Endothelial cell of umbilical vein (primary cell): ENCODE data around the gene COL16A1. TPM values are rescaled to one million over a fixed set of nuclear protein-coding genes. Genes with fewer than 3 reads are reported as not detected.

ENCODE experiments used
- BruUV-seq: library from RNA; stranded (reverse); fragments of 400-500 nt; replicated peaks from 2 replicates; lab custom pipeline; 2021; lab: Mats Ljungman, UMichigan
- CTCF ChIA-PET: fragments of 300-600, 350-600 bp; sonication (Branson Sonifier 250); formaldehyde crosslinking; loops from one replicate; lab custom pipeline; 2021; ENCODE audit warnings: antibody characterized with exemption, inconsistent platforms; lab: Charles Lee
- POLR2A ChIA-PET: fragments of 300-600, 350-600 bp; sonication (Branson Sonifier 250); formaldehyde crosslinking; loops from one replicate; lab custom pipeline; 2021; ENCODE audit warnings: antibody characterized with exemption, inconsistent platforms; lab: Charles Lee
- DNase-seq: peaks from one replicate; pipeline ENCODE4 v3.0.0-alpha.2; 2011; ENCODE audit warnings: low read depth, low spot score
- FAIRE-seq: peaks from 2 replicates; lab custom pipeline; 2011; peaks lifted over from hg19 to GRCh38; lab: Jason Lieb, UNC
- H2AFZ ChIP-seq: 2 replicates; pipeline ENCODE4 v1.6.0; 2012; ENCODE audit warnings: low read depth, low read length, control low read depth, inconsistent platforms
- H3K27ac ChIP-seq: 2 replicates; pipeline ENCODE4 v1.5.1; 2011; ENCODE audit warnings: low read depth, mild to moderate bottlenecking, control low read depth, low read length, moderate library complexity; ENCODE audit not compliant: insufficient read depth
- H3K27me3 ChIP-seq, 2 experiments: 2 replicates each; pipeline versions ENCODE4 v1.6.0 to v1.6.1; 2011; ENCODE audit warnings: low read length in 2 of 2, mixed read lengths in 1 of 2; ENCODE audit not compliant: control insufficient read depth in 2 of 2, insufficient read depth in 2 of 2
- H3K36me3 ChIP-seq, 2 experiments: 2 replicates in 1 of 2; 3 replicates in 1 of 2; pipeline ENCODE4 v1.5.1; 2011; ENCODE audit warnings: low read length in 2 of 2, mild to moderate bottlenecking in 1 of 2, moderate library complexity in 1 of 2; ENCODE audit not compliant: control insufficient read depth in 2 of 2, insufficient read depth in 2 of 2; ENCODE audit errors: extremely low read depth in 1 of 2
- H3K4me1 ChIP-seq: 3 replicates; pipeline ENCODE4 v1.5.1; 2011; ENCODE audit warnings: mild to moderate bottlenecking, low read length; ENCODE audit not compliant: control insufficient read depth, insufficient read depth; ENCODE audit errors: extremely low read depth
- H3K4me2 ChIP-seq: 2 replicates; pipeline ENCODE4 v1.6.1; 2011; ENCODE audit warnings: low read length, control low read depth, mixed read lengths; ENCODE audit not compliant: insufficient read depth
- H3K4me3 ChIP-seq, 3 experiments: fragments of 200-600 bp in 1 of 3; sonication (generic), shearing (Covaris generic) in 1 of 3; replicated peaks in 1 of 3; 2 replicates each; pipeline ENCODE4 v1.5.1; 2011 to 2016; ENCODE audit warnings: control low read depth in 3 of 3, low read length in 3 of 3, mild to moderate bottlenecking in 2 of 3, inconsistent platforms in 1 of 3, low read depth in 1 of 3, moderate library complexity in 1 of 3; ENCODE audit not compliant: insufficient read depth in 1 of 3
- H3K79me2 ChIP-seq: 2 replicates; pipeline ENCODE4 v1.6.0; 2012; ENCODE audit warnings: low read length, inconsistent platforms; ENCODE audit not compliant: control insufficient read depth, insufficient read depth
- H3K9ac ChIP-seq: replicated peaks from 2 replicates; pipeline ENCODE3; 2011; ENCODE audit warnings: low read length, control low read depth; ENCODE audit not compliant: insufficient read depth; ENCODE audit errors: extremely low read depth
- H3K9me1 ChIP-seq: replicated peaks from 3 replicates; pipeline ENCODE4 v1.6.0; 2011; ENCODE audit warnings: mild to moderate bottlenecking, low read length; ENCODE audit not compliant: control insufficient read depth, insufficient read depth; ENCODE audit errors: extremely low read depth
- H3K9me3 ChIP-seq: replicated peaks from 2 replicates; pipeline ENCODE4 v1.5.1; 2012; ENCODE audit warnings: low read length, inconsistent platforms; ENCODE audit not compliant: control insufficient read depth, insufficient read depth
- H4K20me1 ChIP-seq: replicated peaks from 2 replicates; pipeline ENCODE3; 2011; ENCODE audit warnings: mild to moderate bottlenecking, low read length; ENCODE audit not compliant: control insufficient read depth, insufficient read depth; ENCODE audit errors: extremely low read depth
- EZH2 ChIP-seq: IDR thresholded peaks from 2 replicates; pipeline ENCODE4 v1.6.1; 2012; ENCODE audit warnings: borderline replicate concordance, low read depth, mild to moderate bottlenecking, moderate library complexity, low read length, inconsistent platforms; ENCODE audit not compliant: severe bottlenecking
- FOS ChIP-seq: IDR thresholded peaks from 2 replicates; pipeline ENCODE4 v1.6.1; 2011; ENCODE audit warnings: mild to moderate bottlenecking, low read length, moderate library complexity, borderline replicate concordance; ENCODE audit not compliant: insufficient read depth
- GATA2 ChIP-seq: IDR thresholded peaks from 2 replicates; pipeline ENCODE4 v1.7.0; 2011; ENCODE audit warnings: low read depth, mild to moderate bottlenecking, moderate library complexity, mixed read lengths, low read length; ENCODE audit not compliant: insufficient read length, insufficient read depth
- JUN ChIP-seq: IDR thresholded peaks from 2 replicates; pipeline ENCODE4 v1.6.1; 2011; ENCODE audit warnings: borderline replicate concordance, low read depth; ENCODE audit not compliant: insufficient read length, insufficient read depth
- MYC ChIP-seq: IDR thresholded peaks from one replicate; pipeline ENCODE4 v1.6.1; 2011; ENCODE audit warnings: mild to moderate bottlenecking, low read depth, low read length
- POLR2A ChIP-seq: IDR thresholded peaks from 2 replicates; pipeline ENCODE4 v1.6.1; 2012; ENCODE audit warnings: low read depth, mild to moderate bottlenecking, control low read depth, low read length
- POLR2AphosphoS5 ChIP-seq: IDR thresholded peaks from 2 replicates; pipeline ENCODE4 v1.6.1; 2012; ENCODE audit warnings: low read depth, mild to moderate bottlenecking, control low read depth, low read length, moderate library complexity; ENCODE audit not compliant: insufficient read depth
- dilution Hi-C: fragments of 300-500 bp; cut with MboI; formaldehyde crosslinking; loops from one replicate; pipeline ENCODE4 v1.15.0; 2019; ENCODE audit warnings: low sequenced_read_pairs; ENCODE audit not compliant: extremely low pct_ligation_motif_present
- intact Hi-C: fragments of 100-400 bp; cut with micrococcal nuclease; formaldehyde crosslinking; loops from one replicate; pipeline ENCODE4 v1.10.0; 2022
- polyA plus RNA-seq, 4 experiments: library from polyadenylated mRNA; depleted of rRNA in 3 of 4; stranded (reverse) in 3 of 4; unstranded in 1 of 4; fragments of >200 nt; gene quantifications; 2 replicates each; pipeline versions ENCODE4 v1.2.1 to v1.2.3, GENCODE V29; 2011 to 2012; ENCODE audit warnings: missing spikeins in 1 of 4
- total RNA-seq: library from RNA; stranded (reverse); gene quantifications from 2 replicates; pipeline ENCODE4 v1.2.3, GENCODE V29; 2021
- TF ChIP-seq, protein P1 (sequence below): IDR thresholded peaks from 2 replicates; pipeline ENCODE4 v1.6.1; 2011; ENCODE audit not compliant: insufficient read depth, insufficient read length
- TF ChIP-seq, protein P2 (sequence below), 2 donors: IDR thresholded peaks; 1 replicate in 1 of 2; 2 replicates in 1 of 2; pipeline ENCODE4 v1.5.1; 2011; ENCODE audit warnings: low read length in 2 of 2, mild to moderate bottlenecking in 2 of 2, moderate library complexity in 2 of 2, control low read depth in 1 of 2, inconsistent platforms in 1 of 2, low read depth in 1 of 2; ENCODE audit not compliant: insufficient read depth in 1 of 2; ENCODE audit errors: extremely low read depth in 1 of 2

Gene COL16A1
- total and polyA plus RNA-seq, 2 donors (not counting 3 experiments of a cell fraction or from before 2014, with no cell fraction given) = 0.68 to 1.2 TPM

- Histone ChIP-seq H3K4me3 (no peak overlapping the region), H4K20me1 (no peaks in the 10 kb centered on the region), H3K36me3 (no peaks in the 10 kb centered on the region), H3K9me1 (no peaks in the 10 kb centered on the region), H3K9ac (no peak overlapping the region), H3K4me1 (peaks cover 6% of the 10 kb centered on the region), H2AFZ (no peak overlapping the region), H3K79me2 (no peaks in the 10 kb centered on the region), H3K27ac (no peak overlapping the region), H3K9me3 (no peaks in the 10 kb centered on the region), H3K4me2 (no peak overlapping the region), H3K27me3 (no peaks in the 10 kb centered on the region)
- dilution Hi-C loops (no loop called here), intact Hi-C loops (no loop called here)
- BruUV-seq = no TSS peak
- POLR2A ChIA-PET = no interaction called here
- FAIRE-seq = no peak
- TF ChIP-seq JUN (no peak), GATA2 (no peak), MYC (no peak), POLR2AphosphoS5 (no peak), EZH2 (no peak), POLR2A (no peak), FOS (no peak)
- TF ChIP-seq, protein P1, sequence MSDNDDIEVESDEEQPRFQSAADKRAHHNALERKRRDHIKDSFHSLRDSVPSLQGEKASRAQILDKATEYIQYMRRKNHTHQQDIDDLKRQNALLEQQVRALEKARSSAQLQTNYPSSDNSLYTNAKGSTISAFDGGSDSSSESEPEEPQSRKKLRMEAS = no peak
- TF ChIP-seq, protein P2, sequence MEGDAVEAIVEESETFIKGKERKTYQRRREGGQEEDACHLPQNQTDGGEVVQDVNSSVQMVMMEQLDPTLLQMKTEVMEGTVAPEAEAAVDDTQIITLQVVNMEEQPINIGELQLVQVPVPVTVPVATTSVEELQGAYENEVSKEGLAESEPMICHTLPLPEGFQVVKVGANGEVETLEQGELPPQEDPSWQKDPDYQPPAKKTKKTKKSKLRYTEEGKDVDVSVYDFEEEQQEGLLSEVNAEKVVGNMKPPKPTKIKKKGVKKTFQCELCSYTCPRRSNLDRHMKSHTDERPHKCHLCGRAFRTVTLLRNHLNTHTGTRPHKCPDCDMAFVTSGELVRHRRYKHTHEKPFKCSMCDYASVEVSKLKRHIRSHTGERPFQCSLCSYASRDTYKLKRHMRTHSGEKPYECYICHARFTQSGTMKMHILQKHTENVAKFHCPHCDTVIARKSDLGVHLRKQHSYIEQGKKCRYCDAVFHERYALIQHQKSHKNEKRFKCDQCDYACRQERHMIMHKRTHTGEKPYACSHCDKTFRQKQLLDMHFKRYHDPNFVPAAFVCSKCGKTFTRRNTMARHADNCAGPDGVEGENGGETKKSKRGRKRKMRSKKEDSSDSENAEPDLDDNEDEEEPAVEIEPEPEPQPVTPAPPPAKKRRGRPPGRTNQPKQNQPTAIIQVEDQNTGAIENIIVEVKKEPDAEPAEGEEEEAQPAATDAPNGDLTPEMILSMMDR (IDR thresholded peaks at IDR 0.05; ENCODE audit: extremely low read depth in 1 of 2, insufficient read depth in 1 of 2, low read depth in 1 of 2, low read length in 2 of 2) = no peak
- CTCF ChIA-PET = interaction anchor here (0.9 to 2.6 kb wide), 2 partner anchors 10 to 21 kb away, joined by 4 to 9 read pairs; no protein-coding TSS in a partner anchor
- DNase-seq = no peak
These were observed 8.9 kb downstream of the COL16A1 start for GRCh38 chr1:31694964-31695313.
